Spleen (tissue), 11 donors: ENCODE data around the gene GFPT2. TPM values are rescaled to one million over a fixed set of nuclear protein-coding genes. Genes with fewer than 3 reads are reported as not detected.
A peak's percentile ranks its signal among the peaks of the same experiment; 100 is the strongest.

Experiments used
- DNase-seq: peaks from one replicate; pipeline ENCODE4 v3.0.0-alpha.2; 2020
- H3K27ac ChIP-seq, 8 donors: fragments of 200-600 bp; sonication (generic) in 7 of 8; 1 replicate in 4 of 8; 2 replicates in 4 of 8; pipeline versions ENCODE4 v1.5.0 to v1.8.0; 2016 to 2021; ENCODE audit warnings: inconsistent platforms in 4 of 8, mild to moderate bottlenecking in 4 of 8, moderate library complexity in 1 of 8
- H3K27me3 ChIP-seq, 7 donors: fragments of 200-600 bp; sonication (generic) in 6 of 7; replicated peaks in 1 of 7; 1 replicate in 4 of 7; 2 replicates in 3 of 7; pipeline versions ENCODE4 v1.5.0 to v1.8.0; 2016 to 2021; ENCODE audit warnings: inconsistent platforms in 3 of 7, mild to moderate bottlenecking in 1 of 7
- H3K36me3 ChIP-seq, 6 donors: fragments of 200-600 bp; sonication (generic) in 5 of 6; 1 replicate in 4 of 6; 2 replicates in 2 of 6; pipeline versions ENCODE4 v1.5.0 to v1.8.0; 2016 to 2021; ENCODE audit warnings: inconsistent platforms in 2 of 6
- H3K4me1 ChIP-seq, 6 donors: fragments of 200-600 bp; sonication (generic) in 5 of 6; 1 replicate in 3 of 6; 2 replicates in 3 of 6; pipeline versions ENCODE4 v1.5.0 to v1.8.0; 2016 to 2021; ENCODE audit warnings: inconsistent platforms in 3 of 6
- H3K4me3 ChIP-seq, 8 donors: fragments of 200-600 bp; sonication (generic) in 7 of 8; 1 replicate in 4 of 8; 2 replicates in 4 of 8; pipeline versions ENCODE4 v1.5.0 to v1.8.0; 2016 to 2021; ENCODE audit warnings: inconsistent platforms in 4 of 8, mild to moderate bottlenecking in 4 of 8, moderate library complexity in 2 of 8
- H3K9me3 ChIP-seq, 8 donors: fragments of 200-600 bp; sonication (generic) in 7 of 8; 1 replicate in 4 of 8; 2 replicates in 4 of 8; pipeline versions ENCODE4 v1.5.0 to v1.8.0; 2016 to 2021; ENCODE audit warnings: inconsistent platforms in 4 of 8
- POLR2A ChIP-seq, 3 donors: fragments of 450-650 bp; IDR thresholded peaks; one replicate each; pipeline ENCODE4 v1.5.1; 2017; ENCODE audit warnings: antibody characterized with exemption in 3 of 3, mild to moderate bottlenecking in 1 of 3
- POLR2AphosphoS5 ChIP-seq, 3 donors: sonication (generic); formaldehyde crosslinking; IDR thresholded peaks; one replicate each; pipeline ENCODE4 v1.5.1; 2017; ENCODE audit warnings: antibody characterized with exemption in 3 of 3
- WGBS, 5 donors: extraction: QIAGEN DNeasy Blood & Tissue Kit in 3 of 5; methylation state at CpG; one replicate each; pipeline versions ENCODE4 v1.1.5 to v1.1.7; 2013 to 2018; 5-methylcytosine and 5-hydroxymethylcytosine counted together
- intact Hi-C: fragments of 100-400 bp; cut with DNase I; formaldehyde crosslinking; loops from one replicate; pipeline ENCODE4 v1.15.0; 2023; ENCODE audit warnings: low total_unique reads
- polyA plus RNA-seq, 3 donors: library from polyadenylated mRNA; stranded (reverse); fragments of 200-250 nt; gene quantifications; one replicate each; pipeline ENCODE4 v1.2.1, GENCODE V29; 2013
- total RNA-seq, 7 donors: library from RNA; depleted of rRNA in 3 of 7; stranded (reverse); fragments of >200 nt in 3 of 7; fragmentation: NEBNext Ultra II Directional in 4 of 7; extraction: Animal tissue kit (Norgen Biotek cat#: 25700) in 4 of 7; gene quantifications; one replicate each; pipeline versions ENCODE4 v1.1.0 to v1.2.1, GENCODE V29; 2016 to 2021
- TF ChIP-seq, protein P1 (sequence below), 11 experiments: fragments of 200-600 bp in 7 of 11; fragments of 450-650 bp in 4 of 11; sonication (generic) in 4 of 11; IDR thresholded peaks in 8 of 11; conservative IDR thresholded peaks in 3 of 11; 1 replicate in 7 of 11; 2 replicates in 4 of 11; pipeline versions ENCODE4 v1.4.0 to v1.8.0; 2016 to 2021; ENCODE audit warnings: antibody characterized with exemption in 11 of 11, inconsistent platforms in 4 of 11, mild to moderate bottlenecking in 1 of 11
- donor health status: healthy with polysubstance abuse.
- donor health status: DM: no; HTN: no; CAD: no; lungs with moderate emphysema.
- donor health status: DM: no; HTN: no; CAD: no.
- donor health status: Bipolar disorder and iron deficiency.
- donor health status: healthy.
- donor health status: DM: no; HTN: no; CAD: no.
- donor health status: DM: yes; HTN: yes; CAD: no.

GFPT2 gene
- total and polyA plus RNA-seq, 10 donors = 1.2 to 4.7 (median 1.9) TPM

DNA sequence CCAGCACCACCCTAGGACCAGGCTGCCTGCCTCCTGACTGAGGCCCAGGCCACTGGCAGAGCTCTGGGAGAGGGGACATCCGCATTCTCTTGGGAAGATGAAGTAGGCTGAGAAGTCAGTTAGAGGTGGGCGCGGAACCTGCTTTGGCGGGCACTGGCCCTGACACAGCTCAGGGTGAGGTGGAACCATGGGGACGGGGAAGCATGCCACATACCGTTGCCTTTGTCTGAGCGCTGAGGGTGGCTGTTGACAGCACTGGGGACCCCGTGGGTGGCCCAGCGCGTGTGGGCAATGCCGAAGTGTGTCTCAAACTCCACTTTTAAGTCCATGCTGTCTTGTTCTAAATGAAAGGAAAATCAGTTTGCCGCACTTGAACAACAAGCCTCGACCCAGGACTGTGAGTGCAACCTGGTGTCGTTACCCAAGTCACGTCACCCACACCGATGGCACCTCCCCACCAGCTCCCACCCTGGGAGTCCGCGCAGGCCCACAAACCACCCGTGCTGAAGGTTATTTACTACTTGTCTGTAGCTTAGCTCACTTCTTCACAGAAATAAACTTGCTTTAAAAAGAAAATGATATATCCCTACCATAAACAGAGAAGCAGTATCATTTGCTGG, 17.4 kb downstream of the GFPT2 start:
- intact Hi-C loops = no loop called here
- no peaks in the 10 kb centered on the region for H3K36me3 ChIP-seq
- peak; percentile 64 for DNase-seq
- TF ChIP-seq POLR2A (IDR thresholded peaks at IDR 0.05) = no peak
- no peak for TF ChIP-seq POLR2AphosphoS5 (IDR thresholded peaks at IDR 0.05)
- no peaks in the 10 kb centered on the region for H3K4me1 ChIP-seq
- H3K27me3 ChIP-seq = peaks cover 0 to 54% (median 6%) of the 10 kb centered on the region in 7 donors
- WGBS, 5 donors = 91 to 97% (median 93%) methylated on average over 19 of the region's 19 CpGs
- H3K27ac ChIP-seq = no peak overlapping the region
- no peak overlapping the region for H3K4me3 ChIP-seq
- no peaks in the 10 kb centered on the region for H3K9me3 ChIP-seq

DNA sequence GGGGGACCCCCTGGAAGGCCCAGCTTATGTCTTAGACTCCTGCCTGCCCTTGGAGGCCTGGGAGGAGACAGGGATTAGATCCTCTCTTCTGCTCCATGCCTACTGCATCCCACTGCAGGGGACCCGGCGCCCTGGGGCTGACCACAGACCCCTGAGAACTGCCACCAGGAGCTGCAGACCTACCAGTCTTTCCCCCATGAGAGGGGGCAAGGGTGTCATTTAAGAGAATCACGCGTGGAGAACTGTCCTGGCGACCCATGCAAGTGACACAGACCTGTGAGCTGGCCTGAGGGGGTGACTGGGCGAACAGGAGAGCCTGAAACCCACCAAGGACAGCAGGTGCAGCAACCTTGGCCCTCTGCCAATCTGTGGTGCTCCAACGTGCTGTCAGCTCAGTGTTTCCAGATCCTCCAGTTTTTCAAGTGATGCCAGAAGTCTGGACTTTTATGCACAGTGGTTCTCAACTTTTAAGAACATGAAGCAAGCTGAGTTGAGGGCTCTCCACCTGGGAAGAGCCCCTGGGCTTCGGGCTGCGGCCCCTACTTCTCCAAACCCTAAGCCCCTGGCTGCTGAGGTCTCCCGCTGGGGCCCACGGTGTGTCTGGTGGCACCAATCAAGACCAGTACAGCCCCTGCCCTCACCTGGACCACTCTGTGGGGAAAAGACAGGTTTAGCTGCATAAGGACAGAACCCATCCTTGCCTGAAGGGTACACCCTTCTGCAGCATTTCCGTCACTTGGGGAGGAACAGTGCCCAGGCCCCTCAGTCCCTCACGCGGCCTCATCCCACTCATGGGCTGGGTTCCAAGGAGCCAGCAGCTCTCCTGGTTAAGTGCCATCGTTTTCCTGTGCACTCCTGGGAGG, 18.2 kb downstream of the GFPT2 start:
- Histone ChIP-seq H3K9me3 (no peaks in the 10 kb centered on the region), H3K4me1 (no peaks in the 10 kb centered on the region), H3K4me3 (no peak overlapping the region), H3K27ac (no peak overlapping the region), H3K36me3 (no peaks in the 10 kb centered on the region), H3K27me3 (peaks cover 0 to 54% (median 6%) of the 10 kb centered on the region in 7 donors)
- intact Hi-C loops = no loop called here
- 74 to 82% (median 81%) methylated on average over 10 to 15 of the region's 15 CpGs for WGBS, 5 donors
- TF ChIP-seq POLR2AphosphoS5 (IDR thresholded peaks at IDR 0.05) (no peak), POLR2A (IDR thresholded peaks at IDR 0.05) (no peak)
- TF ChIP-seq, protein P1, sequence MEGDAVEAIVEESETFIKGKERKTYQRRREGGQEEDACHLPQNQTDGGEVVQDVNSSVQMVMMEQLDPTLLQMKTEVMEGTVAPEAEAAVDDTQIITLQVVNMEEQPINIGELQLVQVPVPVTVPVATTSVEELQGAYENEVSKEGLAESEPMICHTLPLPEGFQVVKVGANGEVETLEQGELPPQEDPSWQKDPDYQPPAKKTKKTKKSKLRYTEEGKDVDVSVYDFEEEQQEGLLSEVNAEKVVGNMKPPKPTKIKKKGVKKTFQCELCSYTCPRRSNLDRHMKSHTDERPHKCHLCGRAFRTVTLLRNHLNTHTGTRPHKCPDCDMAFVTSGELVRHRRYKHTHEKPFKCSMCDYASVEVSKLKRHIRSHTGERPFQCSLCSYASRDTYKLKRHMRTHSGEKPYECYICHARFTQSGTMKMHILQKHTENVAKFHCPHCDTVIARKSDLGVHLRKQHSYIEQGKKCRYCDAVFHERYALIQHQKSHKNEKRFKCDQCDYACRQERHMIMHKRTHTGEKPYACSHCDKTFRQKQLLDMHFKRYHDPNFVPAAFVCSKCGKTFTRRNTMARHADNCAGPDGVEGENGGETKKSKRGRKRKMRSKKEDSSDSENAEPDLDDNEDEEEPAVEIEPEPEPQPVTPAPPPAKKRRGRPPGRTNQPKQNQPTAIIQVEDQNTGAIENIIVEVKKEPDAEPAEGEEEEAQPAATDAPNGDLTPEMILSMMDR (IDR thresholded peaks at IDR 0.05 in 8 of 11, conservative IDR thresholded peaks at IDR 0.05 in 3 of 11) = no peak
- DNase-seq = peak; percentile 50

DNA sequence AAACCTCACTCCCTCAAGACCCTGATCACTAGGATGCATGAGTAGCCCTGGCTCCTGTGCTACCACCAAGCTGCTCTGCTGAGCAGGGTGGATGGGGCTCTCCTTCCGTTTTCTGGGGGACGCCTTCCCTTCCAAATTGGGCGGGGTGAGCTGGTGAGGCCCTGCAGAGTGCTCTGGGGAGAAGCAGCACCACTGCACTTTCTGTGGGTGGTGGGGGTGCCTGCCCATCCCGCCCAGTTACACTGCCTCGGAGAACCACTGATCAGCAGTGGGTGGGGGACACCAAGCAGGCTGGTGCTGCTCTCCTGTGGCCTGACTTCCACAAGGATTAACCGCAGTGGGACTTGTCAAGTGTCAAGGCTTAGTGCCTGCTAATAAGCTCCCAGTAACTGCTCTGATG, 19.0 kb downstream of the GFPT2 start:
- intact Hi-C loops = no loop called here
- WGBS, 5 donors = 84 to 93% (median 85%) methylated on average over 6 of the region's 6 CpGs
- Histone ChIP-seq H3K4me1 (no peaks in the 10 kb centered on the region), H3K4me3 (no peak overlapping the region), H3K9me3 (no peaks in the 10 kb centered on the region), H3K36me3 (no peaks in the 10 kb centered on the region), H3K27ac (no peak overlapping the region), H3K27me3 (peaks cover 0 to 54% (median 6%) of the 10 kb centered on the region in 7 donors)
- TF ChIP-seq, protein P1 (IDR thresholded peaks at IDR 0.05 in 8 of 11, conservative IDR thresholded peaks at IDR 0.05 in 3 of 11) = no peak
- no peak for TF ChIP-seq POLR2A (IDR thresholded peaks at IDR 0.05)
- no peak for TF ChIP-seq POLR2AphosphoS5 (IDR thresholded peaks at IDR 0.05)
- peak; percentile 46 for DNase-seq

DNA sequence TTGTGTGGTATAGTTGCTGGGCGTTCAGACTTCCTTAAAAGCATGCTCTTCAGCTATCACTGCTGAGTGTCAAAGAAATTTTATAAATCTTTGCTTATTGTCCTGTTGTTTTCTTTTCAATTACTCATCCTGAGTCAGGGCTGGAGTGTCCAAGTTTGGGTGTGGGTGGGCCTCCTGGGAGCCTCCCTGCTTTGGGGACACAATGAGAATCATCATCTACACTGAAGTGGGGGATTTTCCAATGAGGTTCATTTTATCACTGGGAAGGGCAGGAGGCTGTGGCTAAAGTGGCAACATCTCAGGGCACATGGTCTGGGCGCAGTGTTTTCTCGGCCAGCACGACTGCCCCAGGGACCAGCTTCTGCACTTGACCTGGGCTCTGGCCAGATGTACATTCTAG, 19.5 kb downstream of the GFPT2 start:
- 72 to 89% (median 77%) methylated on average over 4 of the region's 4 CpGs for WGBS, 5 donors
- Histone ChIP-seq H3K4me3 (no peak overlapping the region), H3K27me3 (peaks cover 0 to 52% (median 6%) of the 10 kb centered on the region in 7 donors), H3K36me3 (no peaks in the 10 kb centered on the region), H3K27ac (no peak overlapping the region), H3K9me3 (no peaks in the 10 kb centered on the region), H3K4me1 (peaks cover 0 to 1% (median 0%) of the 10 kb centered on the region in 6 donors)
- TF ChIP-seq POLR2A (IDR thresholded peaks at IDR 0.05) = no peak
- TF ChIP-seq POLR2AphosphoS5 (IDR thresholded peaks at IDR 0.05) = no peak
- TF ChIP-seq, protein P1 (IDR thresholded peaks at IDR 0.05 in 8 of 11, conservative IDR thresholded peaks at IDR 0.05 in 3 of 11) = no peak
- no peak for DNase-seq
- intact Hi-C loops = no loop called here
